Measurements from ENCODE around the gene CNN2.
A peak's percentile ranks its signal among the peaks of the same experiment; 100 is the strongest.

CNN2 gene

GRCh38 chr19:994516-994915, 31.9 kb upstream of the CNN2 start:
- TF ChIP-seq CTCF (conservative IDR thresholded peaks at IDR 0.05; ENCODE audit: control insufficient read depth, insufficient read depth, low read depth, low read length), result no peak
- no peak for DNase-seq (ENCODE audit: low read depth)
- no peak overlapping the region for H3K4me3 ChIP-seq (ENCODE audit: control insufficient read depth, low read depth, low read length)

DNA sequence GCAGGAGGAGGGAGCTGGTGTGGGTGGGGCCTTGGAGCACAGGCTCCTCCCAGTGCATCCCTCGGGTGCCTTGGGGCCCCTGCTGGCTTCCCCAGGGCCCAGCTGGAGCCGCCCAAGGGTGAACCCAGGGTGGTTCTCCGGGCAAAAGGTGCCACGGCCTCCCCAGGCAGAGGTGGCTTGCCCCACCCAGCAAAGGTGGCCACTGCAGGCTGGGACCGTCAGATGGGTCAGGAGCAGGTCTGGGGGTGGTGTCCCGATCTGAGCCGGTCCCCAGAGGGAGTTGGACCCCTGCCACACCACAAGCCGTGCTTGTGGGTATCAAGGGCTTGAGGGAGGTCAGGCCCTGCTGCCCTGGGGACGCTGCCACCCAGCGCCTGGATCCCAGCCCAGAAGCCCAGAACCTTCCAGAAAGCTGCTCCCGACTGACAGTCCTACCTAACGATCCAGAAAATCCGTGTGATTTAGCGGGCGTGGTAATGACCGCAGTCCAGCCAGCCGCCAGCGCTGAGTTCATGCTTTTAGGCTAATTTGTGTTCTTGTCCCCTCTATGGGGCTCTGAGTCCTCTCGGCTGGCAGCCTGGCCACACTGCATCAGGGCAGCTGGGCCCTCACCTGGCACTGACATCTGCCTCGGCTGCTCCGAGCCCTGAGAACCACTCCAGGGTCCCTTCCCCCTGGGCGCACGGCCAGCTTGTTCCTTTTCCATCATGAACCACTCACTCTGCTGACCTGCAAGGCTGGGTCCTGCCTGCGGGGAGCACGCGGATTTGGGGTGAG, 31.2 kb upstream of the CNN2 start:
- TF ChIP-seq CTCF (conservative IDR thresholded peaks at IDR 0.05; ENCODE audit: control insufficient read depth, insufficient read depth, low read depth, low read length), result no peak
- DNase-seq (ENCODE audit: low read depth), result no peak
- no peak overlapping the region for H3K4me3 ChIP-seq (ENCODE audit: control insufficient read depth, low read depth, low read length)

DNA sequence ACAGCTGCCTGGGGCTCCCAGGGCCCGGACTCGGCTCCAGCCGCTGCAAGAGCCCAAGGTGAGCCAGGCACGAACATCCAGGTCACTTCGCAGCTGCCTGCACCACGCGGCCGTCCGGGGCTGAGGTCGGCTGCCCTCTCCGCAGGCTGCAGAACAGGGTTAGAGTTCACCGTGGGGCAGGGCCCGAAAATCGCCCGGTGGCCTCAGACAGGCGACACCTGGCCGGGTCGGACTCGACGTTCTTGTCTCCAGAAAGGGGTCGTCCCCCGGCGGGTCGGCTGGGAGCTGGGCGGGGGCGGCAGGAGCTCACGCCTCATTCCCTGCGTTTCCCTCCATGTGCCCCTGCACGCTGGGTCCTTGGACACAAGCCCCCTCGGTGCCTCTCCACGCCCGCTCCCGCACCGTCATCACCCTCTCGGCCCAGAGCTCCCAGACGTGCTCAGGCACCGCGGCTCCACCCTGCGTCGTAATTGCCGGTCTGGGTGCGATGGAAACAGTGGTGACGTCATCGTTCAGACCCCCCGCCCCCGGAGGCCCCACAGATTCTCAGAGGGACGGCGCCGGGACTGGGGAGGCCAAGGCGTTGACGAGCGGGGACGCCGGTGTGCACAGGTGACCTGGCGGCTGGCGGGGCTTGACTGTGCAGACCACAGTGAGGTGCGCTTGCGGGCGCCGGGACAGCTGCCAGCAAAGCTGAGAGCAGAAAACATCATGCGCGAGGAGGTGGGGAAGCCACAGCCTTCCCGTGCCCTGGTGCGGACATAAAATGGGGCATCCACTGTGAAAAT, 30.2 kb upstream of the CNN2 start:
- DNase-seq (ENCODE audit: low read depth), result peak; percentile 62
- H3K4me3 ChIP-seq (ENCODE audit: control insufficient read depth, low read depth, low read length), result no peak overlapping the region
- TF ChIP-seq CTCF (conservative IDR thresholded peaks at IDR 0.05; ENCODE audit: control insufficient read depth, insufficient read depth, low read depth, low read length), result no peak

- DNase-seq (ENCODE audit: low read depth), result no peak
- no peak overlapping the region for H3K4me3 ChIP-seq (ENCODE audit: control insufficient read depth, low read depth, low read length)
- no peak for TF ChIP-seq CTCF (conservative IDR thresholded peaks at IDR 0.05; ENCODE audit: control insufficient read depth, insufficient read depth, low read depth, low read length)
These were observed 28.3 kb upstream of the CNN2 start for GRCh38 chr19:998064-998463.

- TF ChIP-seq CTCF (conservative IDR thresholded peaks at IDR 0.05; ENCODE audit: control insufficient read depth, insufficient read depth, low read depth, low read length), result no peak
- H3K4me3 ChIP-seq (ENCODE audit: control insufficient read depth, low read depth, low read length), result no peak overlapping the region
- no peak for DNase-seq (ENCODE audit: low read depth)
These were observed 27.1 kb upstream of the CNN2 start for GRCh38 chr19:999379-999719.

DNA sequence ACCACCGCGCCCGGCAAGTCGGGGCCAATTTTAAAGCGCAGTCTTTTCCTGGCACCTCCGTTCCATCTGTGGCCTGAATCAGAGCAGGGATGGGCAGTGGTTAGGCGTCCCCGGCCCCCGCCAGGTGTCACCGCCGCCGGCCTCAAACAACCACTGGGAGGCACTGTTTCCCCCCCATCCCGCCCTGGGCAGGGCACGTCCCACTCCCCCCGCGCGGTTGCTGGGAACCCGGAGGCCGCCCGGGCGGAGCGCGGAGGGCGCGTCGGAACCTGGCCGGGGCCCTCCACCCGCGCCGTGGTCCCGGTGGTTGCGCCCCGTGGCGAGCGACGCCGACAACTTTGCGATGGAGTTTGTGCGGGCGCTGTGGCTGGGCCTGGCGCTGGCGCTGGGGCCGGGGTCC, 26.3 kb upstream of the CNN2 start, which contains the start of gene GRIN3B:
Gene GRIN3B (plus strand): TSS at position 325 of the 400 bp plus-strand sequence. CDS start 19 bp downstream, at position 344.
- peak; percentile 38 for DNase-seq (ENCODE audit: low read depth)
- H3K4me3 ChIP-seq (ENCODE audit: control insufficient read depth, low read depth, low read length), result no peak within 1 kb of the TSS
- TF ChIP-seq CTCF (conservative IDR thresholded peaks at IDR 0.05; ENCODE audit: control insufficient read depth, insufficient read depth, low read depth, low read length), result peak; percentile 40

All from fibroblast of mammary gland (primary cell).